GM12864 (cell line): ENCODE data around the gene LPP.
"Not testable (repeated sequence)": the region's sequence is repeated elsewhere in the genome, so short reads cannot be mapped to it uniquely, and the experiment has no call there.

ENCODE experiments used
- DNase-seq: peaks from one replicate; pipeline ENCODE4 v3.0.0-alpha.2; 2011; ENCODE audit warnings: low read depth
- H3K4me3 ChIP-seq: 2 replicates; pipeline ENCODE4 v1.5.1; 2011; ENCODE audit warnings: mild to moderate bottlenecking, low read depth, low read length, control low read depth
- CTCF ChIP-seq: IDR thresholded peaks from 2 replicates; pipeline ENCODE4 v1.5.1; 2011; ENCODE audit warnings: low read depth, mild to moderate bottlenecking, moderate library complexity, low read length, control low read depth, inconsistent platforms; ENCODE audit errors: missing control alignments

Gene LPP

GRCh38 chr3:188416041-188416440 is 262.1 kb downstream of the LPP start:
- no peak for DNase-seq
- H3K4me3 ChIP-seq: no peak overlapping the region
- TF ChIP-seq CTCF: no peak

DNA sequence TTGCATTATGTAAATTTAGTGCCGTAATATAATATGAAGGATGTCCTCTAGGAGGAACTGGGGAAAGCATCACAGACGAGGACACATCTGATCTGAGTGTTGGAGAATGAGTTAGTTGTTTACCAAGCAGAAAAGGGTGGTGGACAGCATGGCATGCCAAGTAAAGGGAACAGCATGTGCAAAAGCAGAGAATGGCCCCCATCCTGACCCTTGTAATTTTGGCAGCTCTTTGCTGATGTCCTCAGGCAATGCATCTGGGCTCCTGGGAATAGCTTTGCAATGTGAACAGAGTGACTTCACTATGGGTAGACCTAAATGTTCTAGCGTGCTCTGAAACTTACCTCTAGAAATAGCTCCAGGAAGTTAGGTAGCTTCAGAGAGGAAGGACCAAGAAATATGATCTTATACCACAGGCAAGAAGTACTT is 263.3 kb downstream of the LPP start:
- no peak overlapping the region for H3K4me3 ChIP-seq

DNA sequence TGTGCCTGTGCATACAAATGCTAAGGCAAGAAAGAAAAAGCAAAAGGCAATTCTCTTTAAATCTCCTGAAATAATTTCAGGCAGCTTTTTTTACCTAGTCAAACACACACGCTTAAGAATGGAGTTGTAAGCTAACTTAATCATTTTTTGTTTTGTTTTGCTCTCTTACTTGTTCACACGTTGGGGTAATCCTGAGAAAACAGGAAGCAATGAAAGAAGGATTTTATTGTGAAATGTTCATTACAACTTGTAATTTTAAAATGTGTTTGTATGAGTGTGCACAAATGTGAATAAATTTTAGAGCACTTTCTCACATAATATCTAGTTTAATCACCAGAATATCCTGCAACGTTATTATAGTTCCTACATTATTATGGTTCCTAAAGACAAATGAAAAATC is 263.8 kb downstream of the LPP start:
- DNase-seq: no peak
- TF ChIP-seq CTCF: no peak
- no peak overlapping the region for H3K4me3 ChIP-seq

More for the DNA sequence above, 263.3 kb downstream of the LPP start:
- TF ChIP-seq CTCF: no peak
- DNase-seq: no peak

DNA sequence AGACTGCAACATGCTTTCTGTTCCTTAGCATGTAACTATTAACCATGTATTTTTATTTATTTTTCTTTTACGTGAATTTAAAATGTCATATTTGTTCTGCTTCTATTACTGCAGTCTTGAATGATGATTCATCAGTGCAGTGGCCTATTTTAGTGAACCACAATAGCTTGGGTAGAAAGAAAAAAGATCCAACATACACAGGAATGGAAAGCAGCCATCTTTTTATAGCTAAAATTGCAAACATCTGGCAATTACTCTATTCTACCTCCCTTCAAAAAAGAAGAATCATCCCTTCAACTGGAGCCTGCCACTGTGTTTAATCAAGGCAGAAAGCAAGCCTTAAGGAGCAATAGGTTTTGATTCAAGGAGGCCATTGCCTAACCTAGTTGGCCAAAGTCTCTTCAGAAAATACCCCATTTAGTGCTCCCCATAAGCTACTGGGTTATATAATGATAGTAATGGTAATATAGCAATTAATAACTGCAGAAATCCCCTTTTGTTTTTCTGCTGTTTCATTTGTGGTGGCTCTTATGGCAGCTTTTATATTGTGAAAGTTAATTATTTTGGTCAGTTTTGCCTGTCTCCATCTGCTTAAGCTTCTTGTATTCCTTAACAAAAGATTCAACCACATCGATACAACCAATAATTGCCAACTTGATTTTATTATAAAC is 267.3 kb downstream of the LPP start:
- DNase-seq: no peak
- no peak overlapping the region for H3K4me3 ChIP-seq
- TF ChIP-seq CTCF: no peak

- H3K4me3 ChIP-seq: no peak overlapping the region
- no peak for TF ChIP-seq CTCF
- peak; percentile 61 for DNase-seq
Measured at GRCh38 chr3:188421836-188422540, 268.0 kb downstream of the LPP start.

- not testable (repeated sequence) for DNase-seq, H3K4me3 ChIP-seq
Measured at GRCh38 chr3:188427981-188428380, 274.0 kb downstream of the LPP start.

- no peak for TF ChIP-seq CTCF
- DNase-seq: no peak
- no peak overlapping the region for H3K4me3 ChIP-seq
Measured at GRCh38 chr3:188431040-188431439, 277.1 kb downstream of the LPP start.
